Mesenchymal stem cell (in vitro differentiated cells and primary cell): Measurements from ENCODE around the gene ARF1.
A peak's percentile ranks its signal among the peaks of the same experiment; 100 is the strongest.

Source experiments
- DNase-seq: peaks from one replicate; pipeline ENCODE4 v3.0.0-alpha.2; 2013
- H2AFZ ChIP-seq: one replicate; pipeline ENCODE4 v1.6.1; 2013; ENCODE audit warnings: low read depth, mild to moderate bottlenecking, control low read depth, inconsistent platforms, low read length, moderate library complexity
- H2AK5ac ChIP-seq: 2 replicates; pipeline ENCODE4 v1.6.1; 2013; ENCODE audit warnings: low read length, moderate library complexity, mild to moderate bottlenecking, inconsistent platforms; ENCODE audit not compliant: severe bottlenecking
- H2BK120ac ChIP-seq: one replicate; pipeline ENCODE4 v1.6.1; 2013; ENCODE audit warnings: low read depth, mild to moderate bottlenecking, inconsistent platforms, low read length, moderate library complexity
- H2BK12ac ChIP-seq, 2 experiments: one replicate each; pipeline ENCODE4 v1.6.1; 2013; ENCODE audit warnings: inconsistent platforms in 2 of 2, low read length in 2 of 2, mild to moderate bottlenecking in 2 of 2, moderate library complexity in 2 of 2, control low read depth in 1 of 2
- H2BK15ac ChIP-seq: one replicate; pipeline ENCODE4 v1.6.1; 2013; ENCODE audit warnings: mild to moderate bottlenecking, low read depth, inconsistent platforms; ENCODE audit not compliant: poor library complexity, severe bottlenecking
- H2BK5ac ChIP-seq: 2 replicates; pipeline ENCODE4 v1.6.1; 2013; ENCODE audit warnings: low read depth, mild to moderate bottlenecking, low read length, control low read depth, inconsistent platforms; ENCODE audit not compliant: poor library complexity, severe bottlenecking
- H3K14ac ChIP-seq, 2 experiments: one replicate each; pipeline ENCODE4 v1.6.1; 2013; ENCODE audit warnings: inconsistent platforms in 2 of 2, low read length in 2 of 2, control low read depth in 1 of 2, mild to moderate bottlenecking in 1 of 2, moderate library complexity in 1 of 2
- H3K18ac ChIP-seq, 2 experiments: one replicate each; pipeline ENCODE4 v1.6.1; 2013; ENCODE audit warnings: inconsistent platforms in 2 of 2, low read length in 2 of 2, control low read depth in 1 of 2, low read depth in 1 of 2, mild to moderate bottlenecking in 1 of 2
- H3K23ac ChIP-seq, 2 experiments: one replicate each; pipeline ENCODE4 v1.6.1; 2013; ENCODE audit warnings: inconsistent platforms in 2 of 2, low read length in 2 of 2, mild to moderate bottlenecking in 2 of 2, moderate library complexity in 2 of 2, control low read depth in 1 of 2
- H3K27ac ChIP-seq: 2 replicates; pipeline ENCODE4 v1.5.1; 2013; ENCODE audit warnings: mild to moderate bottlenecking, moderate library complexity, low read length, control low read depth, inconsistent platforms; ENCODE audit not compliant: poor library complexity, severe bottlenecking
- H3K27me3 ChIP-seq, 2 experiments: 2 replicates each; pipeline versions ENCODE4 v1.6.1 to v1.7.0; 2013; ENCODE audit warnings: low read length in 2 of 2, mild to moderate bottlenecking in 2 of 2, moderate library complexity in 2 of 2, control low read depth in 1 of 2, inconsistent platforms in 1 of 2; ENCODE audit not compliant: control insufficient read depth in 1 of 2, insufficient read depth in 1 of 2
- H3K36me3 ChIP-seq, 2 experiments: 2 replicates each; pipeline versions ENCODE4 v1.6.1 to v1.7.0; 2013; ENCODE audit warnings: low read length in 2 of 2, control low read depth in 1 of 2, inconsistent platforms in 1 of 2, low read depth in 1 of 2, mild to moderate bottlenecking in 1 of 2; ENCODE audit not compliant: insufficient read depth in 2 of 2, control insufficient read depth in 1 of 2
- H3K4ac ChIP-seq, 2 experiments: one replicate each; pipeline ENCODE4 v1.6.1; 2013; ENCODE audit warnings: inconsistent platforms in 2 of 2, low read length in 2 of 2, mild to moderate bottlenecking in 2 of 2, moderate library complexity in 2 of 2, control low read depth in 1 of 2, low read depth in 1 of 2
- H3K4me1 ChIP-seq: 2 replicates; pipeline ENCODE4 v1.6.1; 2013; ENCODE audit warnings: low read depth, low read length, control low read depth; ENCODE audit not compliant: control insufficient read depth, insufficient read depth
- H3K4me2 ChIP-seq: 2 replicates; pipeline ENCODE4 v1.6.1; 2013; ENCODE audit warnings: low read length, mild to moderate bottlenecking, inconsistent platforms; ENCODE audit not compliant: poor library complexity, severe bottlenecking
- H3K4me3 ChIP-seq, 2 experiments: 2 replicates each; pipeline versions ENCODE4 v1.5.1 to v1.7.0; 2013; ENCODE audit warnings: low read length in 2 of 2, mild to moderate bottlenecking in 2 of 2, control low read depth in 1 of 2, low read depth in 1 of 2; ENCODE audit not compliant: insufficient read depth in 1 of 2
- H3K79me1 ChIP-seq: replicated peaks from 2 replicates; pipeline ENCODE4 v1.6.1; 2013; ENCODE audit warnings: mild to moderate bottlenecking, control low read depth, low read length, inconsistent platforms; ENCODE audit not compliant: poor library complexity, severe bottlenecking
- H3K9ac ChIP-seq: 2 replicates; pipeline ENCODE4 v1.7.0; 2013; ENCODE audit warnings: mild to moderate bottlenecking, low read length, moderate library complexity
- H3K9me3 ChIP-seq: 2 replicates; pipeline ENCODE4 v1.7.0; 2013; ENCODE audit warnings: mild to moderate bottlenecking, low read length; ENCODE audit not compliant: control insufficient read depth
- H4K8ac ChIP-seq: one replicate; pipeline ENCODE4 v1.6.1; 2013; ENCODE audit warnings: inconsistent platforms, mild to moderate bottlenecking, low read length, moderate library complexity
- H4K91ac ChIP-seq: one replicate; pipeline ENCODE4 v1.6.1; 2013; ENCODE audit warnings: mild to moderate bottlenecking, low read length, inconsistent platforms
- WGBS: methylation state at CpG from one replicate; pipeline ENCODE4 v1.1.7; 2013; ENCODE audit warnings: mixed read lengths; 5-methylcytosine and 5-hydroxymethylcytosine counted together

Gene ARF1

DNA sequence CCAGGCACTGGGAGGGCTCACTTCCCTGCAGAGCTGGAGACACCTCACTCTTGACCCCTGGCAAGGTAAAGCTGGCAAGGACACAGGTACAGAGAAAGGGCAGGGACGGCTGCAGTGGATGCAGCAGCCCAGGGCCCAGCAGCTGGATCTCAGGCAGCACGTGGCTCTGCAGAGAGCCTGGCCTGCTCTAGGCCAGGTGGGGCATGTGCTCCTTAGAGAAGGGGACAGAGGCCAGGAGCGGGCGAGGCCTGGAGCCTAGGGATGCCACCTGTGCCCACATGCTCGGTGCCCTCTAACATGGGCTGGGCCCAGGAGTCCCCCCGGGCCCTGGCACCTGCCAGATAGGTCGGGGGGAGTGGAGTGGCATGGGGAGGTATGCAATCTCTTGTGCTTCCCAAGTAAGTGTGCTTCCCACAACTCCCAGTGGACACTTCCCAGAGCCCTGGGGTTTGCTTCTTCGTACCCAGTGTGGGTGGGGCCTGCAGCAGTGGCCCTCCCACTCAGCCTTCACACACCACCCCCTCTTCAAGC lies 45.7 kb upstream of the ARF1 start:
- Histone ChIP-seq H3K9me3 (peaks cover 9% of the 10 kb centered on the region), H4K91ac (no peak overlapping the region), H3K4me1 (no peaks in the 10 kb centered on the region), H3K14ac (no peak overlapping the region), H3K18ac (no peak overlapping the region), H2BK120ac (no peak overlapping the region), H3K79me1 (no peaks in the 10 kb centered on the region), H3K36me3 (no peaks in the 10 kb centered on the region), H3K9ac (no peak overlapping the region), H3K4me3 (no peak overlapping the region), H2BK5ac (no peak overlapping the region), H3K27ac (no peak overlapping the region), H2AK5ac (no peak overlapping the region), H2AFZ (no peak overlapping the region), H2BK12ac (no peak overlapping the region), H3K23ac (no peak overlapping the region), H3K27me3 (peaks cover 34 to 60% of the 10 kb centered on the region in 2 experiments), H2BK15ac (no peak overlapping the region), H3K4me2 (no peak overlapping the region), H3K4ac (no peak overlapping the region), H4K8ac (no peak overlapping the region)
- 73% methylated on average over 8 of the region's 8 CpGs for WGBS
- no peak for DNase-seq

DNA sequence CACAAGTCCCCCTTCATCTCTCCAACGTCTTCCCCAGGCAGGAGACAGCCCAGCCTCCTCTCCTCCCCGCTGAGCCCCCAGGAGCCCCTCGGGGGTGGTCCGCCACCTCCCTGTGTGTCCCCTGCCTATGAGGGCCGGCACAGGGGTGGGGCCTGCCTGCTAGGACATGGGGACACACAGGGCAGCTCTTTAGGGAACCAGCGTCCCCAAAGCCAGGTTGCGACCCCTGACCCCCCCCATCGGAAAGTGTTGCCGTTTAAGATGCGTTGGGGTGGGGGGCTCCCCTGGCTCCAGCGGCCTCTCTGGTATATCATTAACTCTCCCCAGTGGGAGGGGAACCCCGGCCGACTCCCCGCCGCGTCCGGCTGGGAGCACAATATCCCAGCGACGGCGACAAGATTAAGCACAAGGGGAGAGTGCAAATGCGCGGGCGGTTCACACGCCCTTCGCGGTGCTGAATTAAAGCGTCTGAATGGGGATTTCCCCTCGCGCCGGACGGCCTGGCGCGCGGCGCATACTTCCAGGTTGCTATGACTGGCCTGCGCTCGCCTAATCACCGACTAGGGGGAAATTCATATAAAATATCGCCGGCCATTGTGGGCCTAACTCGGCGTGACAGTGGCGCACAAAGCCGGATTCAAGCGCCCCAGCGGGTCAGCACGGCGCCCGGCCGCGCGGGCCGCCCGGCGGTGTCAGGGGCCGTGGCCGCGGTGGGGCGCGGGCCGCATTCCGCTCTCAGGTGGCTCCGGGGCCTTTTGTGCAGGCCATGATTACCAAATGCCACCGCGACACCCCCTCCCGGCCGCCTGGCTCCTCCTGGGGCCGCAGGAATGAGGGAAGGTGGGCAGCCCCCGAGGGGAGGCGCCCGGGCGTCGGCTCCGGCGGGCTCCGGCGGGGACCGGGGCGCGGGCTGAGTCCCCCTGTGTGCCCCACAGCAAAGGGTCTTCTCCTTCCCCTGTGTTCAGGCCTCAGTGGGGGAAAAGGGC lies 44.8 kb upstream of the ARF1 start:
- Histone ChIP-seq H3K23ac (no peak overlapping the region), H2BK15ac (no peak overlapping the region), H3K14ac (no peak overlapping the region), H3K9ac (no peak overlapping the region), H4K8ac (no peak overlapping the region), H3K18ac (no peak overlapping the region), H3K27ac (no peak overlapping the region), H3K4me1 (no peaks in the 10 kb centered on the region), H2BK5ac (no peak overlapping the region), H3K27me3 (peaks cover 34 to 68% of the 10 kb centered on the region in 2 experiments), H3K79me1 (no peaks in the 10 kb centered on the region), H3K9me3 (peaks cover 7% of the 10 kb centered on the region), H2AFZ (no peak overlapping the region), H3K4me3 (no peak overlapping the region), H2AK5ac (no peak overlapping the region), H3K4ac (no peak overlapping the region), H2BK120ac (no peak overlapping the region), H4K91ac (no peak overlapping the region), H2BK12ac (no peak overlapping the region), H3K4me2 (peak overlapping the region; percentile 26), H3K36me3 (no peaks in the 10 kb centered on the region)
- 7% methylated on average over 80 of the region's 80 CpGs for WGBS
- DNase-seq, result peak; percentile 1

DNA sequence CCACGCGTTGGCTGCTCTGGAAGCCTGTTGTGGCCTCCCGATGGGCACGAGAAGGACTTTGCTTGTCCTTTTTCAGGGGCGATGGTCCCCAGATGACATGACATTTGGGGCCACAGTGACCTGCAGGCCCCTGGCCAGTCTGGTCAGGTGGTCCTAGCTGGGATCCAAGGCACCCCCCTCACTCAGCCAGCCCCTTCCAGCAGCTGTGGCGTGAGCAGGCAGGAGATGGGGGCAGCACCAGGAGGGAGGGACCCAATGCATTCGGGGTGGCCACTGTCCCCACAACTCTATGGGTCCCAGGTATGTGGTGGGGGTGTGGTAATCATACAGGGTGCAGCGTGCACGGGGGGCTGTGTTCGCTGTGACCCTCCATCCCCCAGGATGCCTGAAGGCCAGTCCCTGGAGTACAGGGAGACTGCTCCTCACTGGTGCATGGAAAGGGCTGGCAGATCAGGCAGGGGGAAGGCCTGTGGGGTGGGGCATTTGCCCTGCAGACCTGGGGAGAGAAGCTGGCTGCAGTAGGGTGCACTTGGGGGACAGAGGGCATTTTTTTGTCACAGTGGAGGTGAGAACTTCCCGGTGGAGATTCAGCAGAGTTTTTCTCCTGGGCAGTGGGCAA lies 44.0 kb upstream of the ARF1 start:
- Histone ChIP-seq H3K36me3 (no peaks in the 10 kb centered on the region), H3K4me2 (no peak overlapping the region), H2BK120ac (no peak overlapping the region), H3K4me1 (no peaks in the 10 kb centered on the region), H2BK5ac (no peak overlapping the region), H3K18ac (no peak overlapping the region), H3K9me3 (no peaks in the 10 kb centered on the region), H3K4me3 (no peak overlapping the region), H2AFZ (no peak overlapping the region), H2AK5ac (no peak overlapping the region), H3K9ac (no peak overlapping the region), H3K27ac (no peak overlapping the region), H2BK12ac (no peak overlapping the region), H3K14ac (no peak overlapping the region), H3K4ac (no peak overlapping the region), H3K23ac (no peak overlapping the region), H3K27me3 (peaks cover 39 to 69% of the 10 kb centered on the region in 2 experiments), H2BK15ac (no peak overlapping the region), H3K79me1 (no peaks in the 10 kb centered on the region), H4K91ac (no peak overlapping the region), H4K8ac (no peak overlapping the region)
- WGBS, result 66% methylated on average over 11 of the region's 11 CpGs
- no peak for DNase-seq
